GM19397 (cell line): ENCODE data around the gene DYNC1H1.

Source experiments
- ATAC-seq: cut with Tn5 transposase; IDR thresholded peaks from one replicate; pipeline ENCODE4 v1.9.1; 2021; ENCODE audit warnings: mild to moderate bottlenecking, moderate library complexity; ENCODE audit not compliant: unreplicated experiment

Gene DYNC1H1

GRCh38 chr14:101991352-101991751 lies 27.0 kb downstream of the DYNC1H1 start:
- no peak for ATAC-seq

- ATAC-seq: peak; percentile 78
Measured at GRCh38 chr14:101992708-101993107, 28.3 kb downstream of the DYNC1H1 start.

- no peak for ATAC-seq
Measured at GRCh38 chr14:101997429-101998336, 33.3 kb downstream of the DYNC1H1 start.

- no peak for ATAC-seq
Measured at GRCh38 chr14:102000902-102001301, 36.5 kb downstream of the DYNC1H1 start.

- ATAC-seq: no peak
Measured at GRCh38 chr14:102005336-102005735, 41.0 kb downstream of the DYNC1H1 start.

GRCh38 chr14:102007916-102008418 lies 43.6 kb downstream of the DYNC1H1 start:
- ATAC-seq: no peak

GRCh38 chr14:102008891-102009290 lies 44.5 kb downstream of the DYNC1H1 start:
- ATAC-seq: no peak

- no peak for ATAC-seq
Measured at GRCh38 chr14:102011631-102012030, 47.3 kb downstream of the DYNC1H1 start.

GRCh38 chr14:102012336-102012735 lies 48.0 kb downstream of the DYNC1H1 start:
- ATAC-seq: no peak

GRCh38 chr14:102013669-102014200 lies 49.4 kb downstream of the DYNC1H1 start:
- no peak for ATAC-seq

GRCh38 chr14:102015045-102015685 lies 50.8 kb downstream of the DYNC1H1 start:
- no peak for ATAC-seq

- no peak for ATAC-seq
Measured at GRCh38 chr14:102015771-102016170, 51.4 kb downstream of the DYNC1H1 start.

- no peak for ATAC-seq
Measured at GRCh38 chr14:102016420-102017090, 52.2 kb downstream of the DYNC1H1 start.

GRCh38 chr14:102018251-102018650 lies 53.9 kb downstream of the DYNC1H1 start:
- ATAC-seq: no peak

- ATAC-seq: no peak
Measured at GRCh38 chr14:102019006-102019540, 54.7 kb downstream of the DYNC1H1 start.

- no peak for ATAC-seq
Measured at GRCh38 chr14:102020058-102020971, 55.9 kb downstream of the DYNC1H1 start.

- ATAC-seq: no peak
Measured at GRCh38 chr14:102026934-102027333, 62.6 kb downstream of the DYNC1H1 start.

- no peak for ATAC-seq
Measured at GRCh38 chr14:102027951-102028350, 63.6 kb downstream of the DYNC1H1 start.

- no peak for ATAC-seq
Measured at GRCh38 chr14:102028733-102029132, 64.4 kb downstream of the DYNC1H1 start.

- no peak for ATAC-seq
Measured at GRCh38 chr14:102029956-102030355, 65.6 kb downstream of the DYNC1H1 start.
